SH-SY5Y (cell line): ENCODE data around the gene GREM1.

ENCODE experiments used
- GATA2 ChIP-seq: IDR thresholded peaks from 2 replicates; pipeline ENCODE4 v1.6.1; 2011; ENCODE audit warnings: mild to moderate bottlenecking, low read depth, low read length
- GATA3 ChIP-seq: IDR thresholded peaks from 2 replicates; pipeline ENCODE4 v1.6.1; 2011; ENCODE audit warnings: low read depth, mild to moderate bottlenecking, low read length, moderate library complexity

DNA sequence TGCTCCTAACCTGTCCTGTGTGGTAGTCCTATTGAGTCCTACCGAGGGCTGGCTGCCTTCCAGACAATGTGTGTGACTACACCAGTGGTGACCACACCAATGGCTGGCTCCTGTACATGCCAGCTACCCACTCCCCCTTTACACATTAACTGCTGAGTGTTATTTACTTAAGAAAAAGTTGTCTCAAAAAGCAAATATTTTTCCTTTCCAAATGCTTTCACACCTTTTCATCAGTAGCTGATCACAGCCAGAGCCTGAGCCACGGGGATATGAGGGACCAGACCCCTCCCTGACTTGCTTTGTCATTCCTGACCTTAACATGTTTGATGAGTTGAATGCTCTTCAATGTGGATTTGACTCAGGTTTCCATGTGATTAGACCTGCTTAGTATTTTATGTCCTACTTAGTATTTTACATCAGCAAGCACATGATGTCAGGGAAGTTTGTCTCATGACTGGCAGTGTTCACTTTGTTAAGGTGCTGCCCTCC, 29.6 kb upstream of the GREM1 start:
- TF ChIP-seq GATA2 (no peak), GATA3 (no peak)
